Body of pancreas (tissue), 4 donors: ENCODE data around the gene GFAP.

Experiments used
- CTCF ChIP-seq, 7 experiments: fragments of 450-650 bp in 4 of 7; fragments of 200-600 bp in 3 of 7; sonication (generic) in 3 of 7; IDR thresholded peaks; one replicate each; pipeline ENCODE4 v1.5.1; 2016 to 2019; ENCODE audit warnings: antibody characterized with exemption in 7 of 7
- POLR2A ChIP-seq, 3 donors: fragments of 450-650 bp; IDR thresholded peaks; one replicate each; pipeline ENCODE4 v1.6.1; 2016; ENCODE audit warnings: antibody characterized with exemption in 3 of 3, mild to moderate bottlenecking in 2 of 3

GRCh38 chr17:44932096-44932786, 16.9 kb upstream of the GFAP start:
- TF ChIP-seq CTCF (IDR thresholded peaks at IDR 0.05) (no peak), POLR2A (IDR thresholded peaks at IDR 0.05) (no peak)
